Measurements from ENCODE around the gene ITGAE. TPM values are rescaled to one million over a fixed set of nuclear protein-coding genes. Genes with fewer than 3 reads are reported as not detected.

The ITGAE gene
- polyA plus RNA-seq, 2 of the 4 experiments (the other 2 are of a cell fraction) = 154 to 156 TPM

- H3K4me3 ChIP-seq = no peak overlapping the region
- TF ChIP-seq GATA3 (IDR thresholded peaks at IDR 0.05; ENCODE audit: borderline replicate concordance) = no peak
- no peak for TF ChIP-seq TFCP2L1 (CRISPR knock-in tag; IDR thresholded peaks at IDR 0.05)
- TF ChIP-seq REST (IDR thresholded peaks at IDR 0.05) = no peak
- no peak for TF ChIP-seq FOSL2 (IDR thresholded peaks at IDR 0.05)
- TF ChIP-seq FOSL2 (CRISPR knock-in tag; IDR thresholded peaks at IDR 0.05) = no peak
- TF ChIP-seq HOXB13 (CRISPR knock-in tag; IDR thresholded peaks at IDR 0.05; ENCODE audit: low read depth) = no peak
- TF ChIP-seq EHF (CRISPR knock-in tag; IDR thresholded peaks at IDR 0.05) = no peak
- no peak for TF ChIP-seq SREBF2 (IDR thresholded peaks at IDR 0.05)
- no peak for TF ChIP-seq SMC3 (IDR thresholded peaks at IDR 0.05)
- TF ChIP-seq PHF8 (IDR thresholded peaks at IDR 0.05; ENCODE audit: borderline replicate concordance, low read depth) = no peak
- TF ChIP-seq MAZ (IDR thresholded peaks at IDR 0.05; ENCODE audit: borderline replicate concordance, low read depth, low read length) = no peak
- no peak for TF ChIP-seq FOSB (CRISPR knock-in tag; IDR thresholded peaks at IDR 0.05)
- no peak for TF ChIP-seq KDM1A (IDR thresholded peaks at IDR 0.05; ENCODE audit: low read depth)
- no peak for TF ChIP-seq ZNF302 (CRISPR knock-in tag; IDR thresholded peaks at IDR 0.05)
- H3K4me1 ChIP-seq = peaks cover 9% of the 10 kb centered on the region; the same call in 1 of the 3 replicates
- DNase-seq (ENCODE audit: low read depth in 1 of 2, low spot score in 1 of 2) = no peak
- ChIA-PET CTCF (interaction anchor here (0.7 to 10.1 kb wide), 8 partner anchors 9 to 643 kb away, joined by 3 to 176 read pairs (median 5); partner anchors contain the start of gene NCBP3), POLR2A (no interaction called here)
- WGBS (ENCODE audit: missing lambda C conversion rate) = 85% methylated on average over 10 of the region's 15 CpGs
- no peak overlapping the region for H3K4me2 ChIP-seq
- H3K9me3 ChIP-seq = no peaks in the 10 kb centered on the region
- no peak overlapping the region for H3K27ac ChIP-seq
- no peak for ATAC-seq
- FAIRE-seq = no peak
Measured at GRCh38 chr17:3751836-3752235, 49.2 kb downstream of the ITGAE start.

GRCh38 chr17:3750926-3751325 is 50.1 kb downstream of the ITGAE start:
- FAIRE-seq (no peak), ATAC-seq (no peak), DNase-seq (ENCODE audit: low read depth in 1 of 2, low spot score in 1 of 2) (no peak)
- Histone ChIP-seq H3K4me3 (no peak overlapping the region), H3K4me2 (no peak overlapping the region), H3K4me1 (peaks cover 9% of the 10 kb centered on the region; the same call in 1 of the 3 replicates), H3K9me3 (no peaks in the 10 kb centered on the region), H3K27ac (no peak overlapping the region)
- TF ChIP-seq NR3C1 (IDR thresholded peaks at IDR 0.05) (no peak), KDM1A (IDR thresholded peaks at IDR 0.05; ENCODE audit: low read depth) (no peak), RARB (CRISPR knock-in tag; IDR thresholded peaks at IDR 0.05) (no peak), RFX5 (IDR thresholded peaks at IDR 0.05) (no peak), HDAC2 (IDR thresholded peaks at IDR 0.05) (no peak), NPAS2 (CRISPR knock-in tag; IDR thresholded peaks at IDR 0.05; ENCODE audit: borderline replicate concordance) (no peak), PHF8 (IDR thresholded peaks at IDR 0.05; ENCODE audit: borderline replicate concordance, low read depth) (no peak), RCOR1 (IDR thresholded peaks at IDR 0.05; ENCODE audit: low read depth, low read length) (no peak), MAZ (IDR thresholded peaks at IDR 0.05; ENCODE audit: borderline replicate concordance, low read depth, low read length) (no peak)
- 76% methylated on average over 8 of the region's 8 CpGs for WGBS (ENCODE audit: missing lambda C conversion rate)
- ChIA-PET CTCF (interaction anchor here (0.9 to 10.1 kb wide), 6 partner anchors 9 to 112 kb away, joined by 3 to 176 read pairs (median 5); no protein-coding TSS in a partner anchor), POLR2A (no interaction called here)

- POLR2A ChIA-PET = no interaction called here
Measured at GRCh38 chr17:3750296-3750695, 50.7 kb downstream of the ITGAE start.

More at GRCh38 chr17:3750296-3750695, 50.7 kb downstream of the ITGAE start:
- TF ChIP-seq CHD4 (IDR thresholded peaks at IDR 0.05; ENCODE audit: borderline replicate concordance) (no peak), RNF2 (IDR thresholded peaks at IDR 0.05; ENCODE audit: borderline replicate concordance, low read depth) (no peak), HOXB5 (CRISPR knock-in tag; IDR thresholded peaks at IDR 0.05) (no peak), FOXS1 (CRISPR knock-in tag; IDR thresholded peaks at IDR 0.05) (no peak), CBX2 (IDR thresholded peaks at IDR 0.05; ENCODE audit: borderline replicate concordance, low read depth) (no peak), E2F6 (IDR thresholded peaks at IDR 0.05; ENCODE audit: borderline replicate concordance, low read depth) (no peak), PHF8 (IDR thresholded peaks at IDR 0.05; ENCODE audit: borderline replicate concordance, low read depth) (no peak), FOSL2 (IDR thresholded peaks at IDR 0.05) (no peak), FOSL2 (CRISPR knock-in tag; IDR thresholded peaks at IDR 0.05) (no peak), RARB (CRISPR knock-in tag; IDR thresholded peaks at IDR 0.05) (no peak), SMC3 (IDR thresholded peaks at IDR 0.05) (no peak), MAZ (IDR thresholded peaks at IDR 0.05; ENCODE audit: borderline replicate concordance, low read depth, low read length) (no peak), CHD2 (IDR thresholded peaks at IDR 0.05; ENCODE audit: low read length, partially characterized antibody) (no peak), FOSB (CRISPR knock-in tag; IDR thresholded peaks at IDR 0.05) (no peak), CEBPB (IDR thresholded peaks at IDR 0.05) (no peak), USF2 (IDR thresholded peaks at IDR 0.05) (no peak), ESRRA (IDR thresholded peaks at IDR 0.05; ENCODE audit: borderline replicate concordance, low read length) (no peak), ZFP36 (IDR thresholded peaks at IDR 0.05; ENCODE audit: borderline replicate concordance, partially characterized antibody) (no peak)
- H3K4me1 ChIP-seq = peaks cover 9% of the 10 kb centered on the region; the same call in 1 of the 3 replicates
- H3K27ac ChIP-seq = no peak overlapping the region
- CTCF ChIA-PET = interaction anchor here (1.8 to 10.1 kb wide), 2 partner anchors 14 to 96 kb away, joined by 5 to 176 read pairs; partner anchors contain the start of gene NCBP3
- H3K4me3 ChIP-seq = no peak overlapping the region
- no peak overlapping the region for H3K4me2 ChIP-seq
- H3K9me3 ChIP-seq = no peaks in the 10 kb centered on the region
- WGBS (ENCODE audit: missing lambda C conversion rate) = 71% methylated on average over 17 of the region's 17 CpGs
- no peak for DNase-seq (ENCODE audit: low read depth in 1 of 2, low spot score in 1 of 2)
- no peak for ATAC-seq
- no peak for FAIRE-seq

Data from A549 (cell line).